GM19240 (cell line): ENCODE results near the gene AKR1C4.
"Not testable (repeated sequence)": the region's sequence is repeated elsewhere in the genome, so short reads cannot be mapped to it uniquely, and the experiment has no call there.

Source experiments
- DNase-seq: peaks from one replicate; pipeline ENCODE4 v3.0.0; 2011; ENCODE audit warnings: low spot score; ENCODE audit not compliant: insufficient read length

The AKR1C4 gene

GRCh38 chr10:5196702-5197113, at the start of gene AKR1C4:
TSS of gene AKR1C4 (plus strand) at chr10:5196837. CDS start at chr10:5196868, 31 bp downstream.
- DNase-seq = no peak

- no peak for DNase-seq
These were observed 49.8 kb upstream of the AKR1C4 start for GRCh38 chr10:5146920-5147254.

GRCh38 chr10:5147255-5147980, 49.2 kb upstream of the AKR1C4 start:
- no peak for DNase-seq

- no peak for DNase-seq
These were observed 48.5 kb upstream of the AKR1C4 start for GRCh38 chr10:5147981-5148677.

GRCh38 chr10:5148678-5149032, 48.0 kb upstream of the AKR1C4 start:
- DNase-seq = no peak

- no peak for DNase-seq
These were observed 45.6 kb upstream of the AKR1C4 start for GRCh38 chr10:5151076-5151475.

- DNase-seq = no peak
These were observed 40.7 kb upstream of the AKR1C4 start for GRCh38 chr10:5155951-5156350.

GRCh38 chr10:5157501-5157900, 39.1 kb upstream of the AKR1C4 start:
- DNase-seq = no peak

- no peak for DNase-seq
These were observed 37.5 kb upstream of the AKR1C4 start for GRCh38 chr10:5159126-5159525.

- no peak for DNase-seq
These were observed 33.1 kb upstream of the AKR1C4 start for GRCh38 chr10:5163487-5163886.

GRCh38 chr10:5165738-5166137, 30.9 kb upstream of the AKR1C4 start:
- no peak for DNase-seq

- no peak for DNase-seq
These were observed 27.7 kb upstream of the AKR1C4 start for GRCh38 chr10:5168897-5169420.

GRCh38 chr10:5175581-5175980, 21.1 kb upstream of the AKR1C4 start:
- DNase-seq = not testable (repeated sequence)

GRCh38 chr10:5180503-5180902, 16.1 kb upstream of the AKR1C4 start:
- not testable (repeated sequence) for DNase-seq

GRCh38 chr10:5183923-5184322, 12.7 kb upstream of the AKR1C4 start:
- DNase-seq = no peak

- DNase-seq = no peak
These were observed 11.5 kb upstream of the AKR1C4 start, which contains the start of gene AKR1C8 for GRCh38 chr10:5184987-5185775. TSS of gene AKR1C8 (minus strand) at chr10:5185150. CDS start at chr10:5185104, 46 bp downstream.

GRCh38 chr10:5187867-5188266, 8.8 kb upstream of the AKR1C4 start:
- no peak for DNase-seq

- no peak for DNase-seq
These were observed 8.3 kb upstream of the AKR1C4 start for GRCh38 chr10:5188358-5188757.

GRCh38 chr10:5194431-5194830, 2.2 kb upstream of the AKR1C4 start:
- DNase-seq = no peak

GRCh38 chr10:5195727-5196374, 786 bp upstream of the AKR1C4 start:
- no peak for DNase-seq

GRCh38 chr10:5198386-5198785, 1.7 kb downstream of the AKR1C4 start:
- DNase-seq = no peak
